KMS-11 (cell line): ENCODE results near the gene TUBE1.

Source experiments
- H2AFZ ChIP-seq: fragments of 200-600 bp; sonication (generic); 2 replicates; pipeline ENCODE4 v1.6.1; 2016; ENCODE audit warnings: antibody characterized with exemption, mixed run types, low read depth
- H3K27ac ChIP-seq: fragments of 200-600 bp; sonication (generic); 2 replicates; pipeline ENCODE4 v1.6.1; 2016; ENCODE audit warnings: mild to moderate bottlenecking, mixed run types
- H3K27me3 ChIP-seq: fragments of 200-600 bp; sonication (generic); 2 replicates; pipeline ENCODE4 v1.6.1; 2017; ENCODE audit warnings: mild to moderate bottlenecking, low read depth, mixed run types, moderate library complexity; ENCODE audit not compliant: insufficient read depth
- H3K36me3 ChIP-seq: fragments of 200-600 bp; sonication (generic); 2 replicates; pipeline ENCODE4 v1.6.1; 2017; ENCODE audit warnings: mild to moderate bottlenecking, mixed run types; ENCODE audit not compliant: insufficient read depth
- H3K4me1 ChIP-seq: fragments of 200-600 bp; sonication (generic); 2 replicates; pipeline ENCODE4 v1.6.1; 2016; ENCODE audit warnings: mild to moderate bottlenecking, low read depth, mixed run types; ENCODE audit not compliant: poor library complexity, severe bottlenecking
- H3K4me2 ChIP-seq: fragments of 200-600 bp; sonication (generic); 2 replicates; pipeline ENCODE4 v1.7.0; 2016; ENCODE audit warnings: mild to moderate bottlenecking, mixed run types
- H3K4me3 ChIP-seq: fragments of 200-600 bp; sonication (generic); IDR thresholded peaks from 2 replicates; pipeline ENCODE4 v1.6.1; 2017; ENCODE audit warnings: low read depth, low read length, mixed read lengths; ENCODE audit not compliant: insufficient read depth
- H3K79me2 ChIP-seq: fragments of 200-600 bp; sonication (generic); 2 replicates; pipeline ENCODE4 v1.6.1; 2016; ENCODE audit warnings: low read depth, mixed run types; ENCODE audit not compliant: insufficient read depth
- H3K9ac ChIP-seq: fragments of 200-600 bp; sonication (generic); 2 replicates; pipeline ENCODE4 v1.6.1; 2016; ENCODE audit warnings: mild to moderate bottlenecking, mixed run types
- H4K20me1 ChIP-seq: fragments of 200-600 bp; sonication (generic); 2 replicates; pipeline ENCODE4 v1.6.1; 2016; ENCODE audit warnings: mild to moderate bottlenecking, mixed run types; ENCODE audit not compliant: insufficient read depth
- TF ChIP-seq, protein P1 (sequence below): fragments of 200-600 bp; sonication (generic); conservative IDR thresholded peaks from 2 replicates; pipeline ENCODE4 v1.6.1; 2017; ENCODE audit warnings: low read depth, mild to moderate bottlenecking, antibody characterized with exemption, low read length, moderate library complexity, mixed read lengths

The TUBE1 gene

DNA sequence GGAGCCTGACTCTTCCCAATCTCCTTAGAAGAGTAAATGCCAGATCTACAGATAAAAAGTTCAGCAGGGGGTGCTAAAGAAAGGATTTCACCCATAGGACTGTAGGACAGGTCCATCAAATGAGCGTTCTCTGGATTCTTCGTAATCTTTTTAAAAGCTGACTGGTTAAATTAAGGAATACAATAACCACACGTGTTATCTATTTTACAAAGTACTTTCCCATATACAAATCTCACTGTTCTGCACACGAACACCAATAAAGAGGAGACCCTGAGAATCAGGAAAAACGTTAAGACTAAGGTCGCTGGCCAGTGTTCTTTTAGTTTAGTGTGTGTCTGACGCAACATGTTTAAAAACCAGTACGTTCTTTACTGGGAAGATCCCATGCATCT is 542 bp downstream of the TUBE1 start:
- Histone ChIP-seq H3K36me3 (no peaks in the 10 kb centered on the region), H3K4me2 (peak overlapping the region; percentile 92), H4K20me1 (no peaks in the 10 kb centered on the region), H2AFZ (peak overlapping the region; percentile 72), H3K27me3 (no peaks in the 10 kb centered on the region), H3K27ac (peak overlapping the region; percentile 63; the same call in 1 of the 2 replicates), H3K4me1 (peaks cover 18% of the 10 kb centered on the region), H3K79me2 (no peaks in the 10 kb centered on the region), H3K4me3 (no peak overlapping the region), H3K9ac (peak overlapping the region; percentile 63; the same call in 1 of the 2 replicates)
- TF ChIP-seq, protein P1, sequence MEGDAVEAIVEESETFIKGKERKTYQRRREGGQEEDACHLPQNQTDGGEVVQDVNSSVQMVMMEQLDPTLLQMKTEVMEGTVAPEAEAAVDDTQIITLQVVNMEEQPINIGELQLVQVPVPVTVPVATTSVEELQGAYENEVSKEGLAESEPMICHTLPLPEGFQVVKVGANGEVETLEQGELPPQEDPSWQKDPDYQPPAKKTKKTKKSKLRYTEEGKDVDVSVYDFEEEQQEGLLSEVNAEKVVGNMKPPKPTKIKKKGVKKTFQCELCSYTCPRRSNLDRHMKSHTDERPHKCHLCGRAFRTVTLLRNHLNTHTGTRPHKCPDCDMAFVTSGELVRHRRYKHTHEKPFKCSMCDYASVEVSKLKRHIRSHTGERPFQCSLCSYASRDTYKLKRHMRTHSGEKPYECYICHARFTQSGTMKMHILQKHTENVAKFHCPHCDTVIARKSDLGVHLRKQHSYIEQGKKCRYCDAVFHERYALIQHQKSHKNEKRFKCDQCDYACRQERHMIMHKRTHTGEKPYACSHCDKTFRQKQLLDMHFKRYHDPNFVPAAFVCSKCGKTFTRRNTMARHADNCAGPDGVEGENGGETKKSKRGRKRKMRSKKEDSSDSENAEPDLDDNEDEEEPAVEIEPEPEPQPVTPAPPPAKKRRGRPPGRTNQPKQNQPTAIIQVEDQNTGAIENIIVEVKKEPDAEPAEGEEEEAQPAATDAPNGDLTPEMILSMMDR: 0 out of 2 replicates have a peak, but pooled peaks have one; percentile 18

DNA sequence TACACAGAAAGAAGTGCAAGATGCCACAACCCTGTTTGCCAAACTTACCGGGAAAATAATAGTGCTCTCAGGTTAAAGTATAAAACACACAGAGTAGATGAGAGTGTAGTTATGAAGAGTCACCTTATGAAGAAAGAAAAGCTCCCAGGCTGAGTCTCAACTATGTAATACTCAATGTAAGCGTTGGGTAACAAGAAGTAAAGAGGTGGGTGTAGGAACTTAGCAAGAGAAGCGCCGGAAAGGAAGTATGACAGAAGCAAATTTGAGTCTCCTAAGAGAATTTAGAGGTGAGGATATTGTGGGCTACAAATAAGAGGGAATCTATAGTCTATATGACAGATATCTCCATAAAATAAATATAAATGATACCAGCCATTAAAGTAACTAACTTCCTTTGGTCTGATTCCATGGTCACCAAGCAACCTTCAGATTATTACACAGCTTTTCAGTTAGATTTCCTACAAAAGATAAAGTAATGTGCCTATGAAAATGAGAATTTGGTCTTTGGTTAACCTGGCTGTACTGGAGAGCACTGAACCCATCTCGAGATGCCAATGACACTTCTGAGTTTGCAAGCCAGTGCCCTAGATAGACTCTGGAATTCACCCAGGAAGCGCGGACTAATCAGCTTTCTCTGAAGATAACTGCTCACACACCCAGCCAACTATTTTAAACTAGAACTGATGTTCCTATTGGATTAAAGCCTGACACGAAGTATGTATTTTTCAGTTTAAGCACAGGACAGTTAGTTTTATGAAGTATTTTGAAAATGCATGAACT is 1.8 kb downstream of the TUBE1 start:
- peaks cover 18% of the 10 kb centered on the region for H3K4me1 ChIP-seq
- H3K27me3 ChIP-seq: no peaks in the 10 kb centered on the region
- H3K4me3 ChIP-seq: no peak overlapping the region
- H3K36me3 ChIP-seq: no peaks in the 10 kb centered on the region
- no peaks in the 10 kb centered on the region for H4K20me1 ChIP-seq
- H3K27ac ChIP-seq: no peak overlapping the region
- TF ChIP-seq, protein P1: no peak
- no peak overlapping the region for H3K9ac ChIP-seq
- H3K4me2 ChIP-seq: peak overlapping the region; percentile 92
- H3K79me2 ChIP-seq: no peaks in the 10 kb centered on the region
- H2AFZ ChIP-seq: no peak overlapping the region

DNA sequence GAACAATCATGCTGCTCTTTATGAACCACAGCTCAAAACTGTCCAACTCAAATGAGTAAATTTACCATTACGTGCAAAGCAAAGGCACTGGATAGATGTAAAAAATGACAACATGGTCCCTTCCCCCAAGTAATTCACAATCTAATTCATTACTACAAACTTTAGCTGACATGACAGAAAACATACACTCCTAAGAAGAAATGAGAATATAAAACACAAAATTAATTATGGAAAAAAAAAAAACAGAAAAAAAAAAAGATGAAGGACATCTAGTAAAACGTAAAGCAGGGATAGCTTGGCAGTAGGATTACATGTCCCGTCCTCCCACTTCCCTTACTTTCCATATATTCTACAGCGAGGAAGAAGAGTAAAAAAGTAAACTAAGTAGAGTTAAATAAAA is 5.7 kb downstream of the TUBE1 start:
- no peaks in the 10 kb centered on the region for H3K36me3 ChIP-seq
- H3K4me3 ChIP-seq: no peak overlapping the region
- H4K20me1 ChIP-seq: no peaks in the 10 kb centered on the region
- H3K9ac ChIP-seq: no peak overlapping the region
- H3K4me2 ChIP-seq: no peak overlapping the region
- no peak overlapping the region for H2AFZ ChIP-seq
- TF ChIP-seq, protein P1: no peak
- H3K79me2 ChIP-seq: no peaks in the 10 kb centered on the region
- no peaks in the 10 kb centered on the region for H3K27me3 ChIP-seq
- no peak overlapping the region for H3K27ac ChIP-seq
- H3K4me1 ChIP-seq: peaks cover 10% of the 10 kb centered on the region

DNA sequence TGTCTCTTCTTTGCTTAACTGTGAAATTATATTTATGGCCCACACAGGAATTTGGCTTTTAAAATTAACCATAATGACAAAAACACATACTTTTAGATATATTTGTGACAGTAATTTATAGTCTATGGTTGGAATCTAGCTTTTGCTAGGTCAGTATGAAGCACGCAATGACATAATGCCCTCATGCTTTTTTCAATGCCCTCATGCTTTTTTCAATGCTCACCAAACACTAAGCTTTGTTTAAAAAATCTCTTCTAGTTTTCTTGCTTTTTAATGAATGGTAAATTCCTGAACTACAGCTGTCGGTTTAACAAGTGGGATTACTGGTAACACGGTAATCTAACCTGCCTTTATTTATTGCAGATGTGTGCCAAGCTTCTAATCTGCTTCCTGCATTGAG is 20.7 kb downstream of the TUBE1 start:
- H3K27me3 ChIP-seq: no peaks in the 10 kb centered on the region
- TF ChIP-seq, protein P1: no peak
- no peak overlapping the region for H3K9ac ChIP-seq
- H3K27ac ChIP-seq: no peak overlapping the region
- H4K20me1 ChIP-seq: no peaks in the 10 kb centered on the region
- H3K79me2 ChIP-seq: no peaks in the 10 kb centered on the region
- H3K36me3 ChIP-seq: no peaks in the 10 kb centered on the region
- no peak overlapping the region for H3K4me2 ChIP-seq
- no peaks in the 10 kb centered on the region for H3K4me1 ChIP-seq
- H3K4me3 ChIP-seq: no peak overlapping the region
- no peak overlapping the region for H2AFZ ChIP-seq
